H1 (cell line): ENCODE results near the gene PIGH. TPM values are rescaled to one million over a fixed set of nuclear protein-coding genes. Genes with fewer than 3 reads are reported as not detected.

Experiments
- CTCF ChIA-PET: fragments of 300-600 bp; sonication (Branson Sonifier 250); formaldehyde crosslinking; loops from one replicate; lab custom pipeline; 2021; ENCODE audit not compliant: partially characterized antibody; lab: Charles Lee
- POLR2A ChIA-PET: fragments of 300-600 bp; sonication (Branson Sonifier 250); formaldehyde crosslinking; loops from one replicate; lab custom pipeline; 2021; ENCODE audit warnings: inconsistent platforms; ENCODE audit not compliant: partially characterized antibody; lab: Charles Lee
- DNase-seq, 2 experiments: peaks; one replicate each; pipeline versions ENCODE4 v3.0.0 to v3.0.0-alpha.2; 2010 to 2022; ENCODE audit warnings: low spot score in 2 of 2, low read depth in 1 of 2, mixed read lengths in 1 of 2
- FAIRE-seq: peaks from 2 replicates; lab custom pipeline; 2011; peaks lifted over from hg19 to GRCh38; lab: Jason Lieb, UNC
- H2AFZ ChIP-seq: 2 replicates; pipeline ENCODE4 v1.8.1; 2012; ENCODE audit warnings: low read length, inconsistent platforms
- H2AK5ac ChIP-seq: 2 replicates; pipeline ENCODE4 v1.6.1; 2013; ENCODE audit warnings: low read depth, low read length
- H2BK120ac ChIP-seq: replicated peaks from 2 replicates; pipeline ENCODE3; 2013; ENCODE audit warnings: low read depth, low read length, inconsistent platforms
- H2BK12ac ChIP-seq: 2 replicates; pipeline ENCODE4 v1.6.1; 2013; ENCODE audit warnings: low read depth, low read length
- H2BK15ac ChIP-seq: 2 replicates; pipeline ENCODE4 v1.6.1; 2013; ENCODE audit warnings: low read length
- H2BK20ac ChIP-seq: 2 replicates; pipeline ENCODE4 v1.6.1; 2013; ENCODE audit warnings: low read length
- H2BK5ac ChIP-seq: 2 replicates; pipeline ENCODE4 v1.6.1; 2013; ENCODE audit warnings: low read depth, low read length
- H3K14ac ChIP-seq: 2 replicates; pipeline ENCODE4 v1.6.1; 2013; ENCODE audit warnings: inconsistent platforms; ENCODE audit not compliant: insufficient read length
- H3K18ac ChIP-seq: 2 replicates; pipeline ENCODE4 v1.6.1; 2013; ENCODE audit warnings: low read length; ENCODE audit errors: extremely low read depth
- H3K23ac ChIP-seq: 2 replicates; pipeline ENCODE4 v1.6.1; 2013; ENCODE audit warnings: inconsistent platforms; ENCODE audit not compliant: insufficient read length
- H3K23me2 ChIP-seq: 2 replicates; pipeline ENCODE4 v1.6.1; 2013; ENCODE audit warnings: low read depth, low read length
- H3K27ac ChIP-seq: 2 replicates; pipeline ENCODE4 v1.6.1; 2011; ENCODE audit warnings: low read depth, low read length, inconsistent platforms
- H3K27me3 ChIP-seq, 4 experiments: replicated peaks in 1 of 4; 1 replicate in 1 of 4; 2 replicates in 3 of 4; pipeline versions ENCODE4 v1.6.1 to v1.8.1; 2011 to 2013; ENCODE audit warnings: low read length in 3 of 4, mild to moderate bottlenecking in 3 of 4, inconsistent platforms in 2 of 4, mixed read lengths in 2 of 4, moderate library complexity in 1 of 4; ENCODE audit not compliant: control insufficient read depth in 3 of 4, insufficient read depth in 3 of 4; ENCODE audit errors: extremely low read depth in 1 of 4
- H3K36me3 ChIP-seq, 4 experiments: 2 replicates each; pipeline versions ENCODE4 v1.6.1 to v1.8.1; 2011 to 2013; ENCODE audit warnings: mild to moderate bottlenecking in 4 of 4, low read length in 3 of 4, moderate library complexity in 2 of 4, control low read depth in 1 of 4, inconsistent platforms in 1 of 4; ENCODE audit not compliant: insufficient read depth in 4 of 4, control insufficient read depth in 2 of 4
- H3K4ac ChIP-seq: replicated peaks from 2 replicates; pipeline ENCODE3; 2013; ENCODE audit warnings: low read length, low read depth, mixed read lengths, inconsistent platforms; ENCODE audit not compliant: insufficient read length
- H3K4me1 ChIP-seq, 4 experiments: replicated peaks in 1 of 4; 1 replicate in 1 of 4; 2 replicates in 3 of 4; pipeline versions ENCODE4 v1.6.1 to v1.8.1; 2011 to 2013; ENCODE audit warnings: low read length in 3 of 4, inconsistent platforms in 2 of 4, mixed read lengths in 1 of 4; ENCODE audit not compliant: insufficient read depth in 4 of 4, control insufficient read depth in 3 of 4
- H3K4me2 ChIP-seq, 2 experiments: 2 replicates each; pipeline versions ENCODE4 v1.6.1 to v1.8.1; 2011 to 2013; ENCODE audit warnings: low read depth in 2 of 2, low read length in 2 of 2, control low read depth in 1 of 2, inconsistent platforms in 1 of 2, mild to moderate bottlenecking in 1 of 2; ENCODE audit not compliant: insufficient read depth in 1 of 2
- H3K4me3 ChIP-seq, 4 experiments: fragments of 200-600, 300-600 bp in 1 of 4; sonication (generic), shearing (Covaris generic), sonication (Bioruptor Twin) in 1 of 4; 2 replicates each; pipeline versions ENCODE4 v1.5.1 to v1.8.1; 2011 to 2016; ENCODE audit warnings: low read length in 4 of 4, low read depth in 3 of 4, control low read depth in 2 of 4, inconsistent platforms in 2 of 4, mild to moderate bottlenecking in 2 of 4, mixed read lengths in 1 of 4, moderate library complexity in 1 of 4; ENCODE audit not compliant: insufficient read depth in 2 of 4; ENCODE audit errors: extremely low read depth in 1 of 4
- H3K56ac ChIP-seq: replicated peaks from 2 replicates; pipeline ENCODE3; 2013; ENCODE audit warnings: low read depth, mild to moderate bottlenecking, mixed read lengths, low read length, inconsistent platforms; ENCODE audit not compliant: insufficient read length
- H3K79me1 ChIP-seq: 2 replicates; pipeline ENCODE4 v1.6.1; 2013; ENCODE audit warnings: low read depth, low read length, control low read depth
- H3K79me2 ChIP-seq, 2 experiments: 2 replicates each; pipeline versions ENCODE4 v1.6.1 to v1.8.1; 2012 to 2013; ENCODE audit warnings: low read length in 2 of 2, mild to moderate bottlenecking in 2 of 2, inconsistent platforms in 1 of 2; ENCODE audit not compliant: insufficient read depth in 2 of 2, control insufficient read depth in 1 of 2
- H3K9ac ChIP-seq, 4 experiments: replicated peaks in 1 of 4; 1 replicate in 1 of 4; 2 replicates in 3 of 4; pipeline versions ENCODE4 v1.6.1 to v1.8.1; 2011 to 2013; ENCODE audit warnings: low read depth in 3 of 4, low read length in 3 of 4, control low read depth in 2 of 4, mild to moderate bottlenecking in 2 of 4, moderate library complexity in 2 of 4, inconsistent platforms in 1 of 4; ENCODE audit errors: extremely low read depth in 1 of 4
- H3K9me3 ChIP-seq, 2 experiments: 2 replicates each; pipeline versions ENCODE4 v1.6.1 to v1.8.1; 2012 to 2013; ENCODE audit warnings: mild to moderate bottlenecking in 2 of 2, moderate library complexity in 2 of 2, control low read depth in 1 of 2, inconsistent platforms in 1 of 2, low read depth in 1 of 2, low read length in 1 of 2, mixed read lengths in 1 of 2; ENCODE audit not compliant: insufficient read depth in 2 of 2
- H4K20me1 ChIP-seq, 2 experiments: replicated peaks in 1 of 2; 2 replicates each; pipeline versions ENCODE3 to v1.8.1; 2011 to 2013; ENCODE audit warnings: inconsistent platforms in 2 of 2, low read length in 2 of 2, mild to moderate bottlenecking in 1 of 2; ENCODE audit not compliant: insufficient read depth in 2 of 2, control insufficient read depth in 1 of 2
- H4K5ac ChIP-seq: 2 replicates; pipeline ENCODE4 v1.6.1; 2013; ENCODE audit warnings: low read length, low read depth, mixed read lengths, inconsistent platforms; ENCODE audit not compliant: insufficient read length
- H4K8ac ChIP-seq: 2 replicates; pipeline ENCODE4 v1.8.0; 2013; ENCODE audit warnings: mild to moderate bottlenecking, moderate library complexity, low read length, inconsistent platforms; ENCODE audit not compliant: insufficient read depth; ENCODE audit errors: extremely low read depth
- H4K91ac ChIP-seq: replicated peaks from 2 replicates; pipeline ENCODE3; 2013; ENCODE audit warnings: low read length, mixed read lengths, inconsistent platforms; ENCODE audit not compliant: insufficient read length
- BCL11A ChIP-seq, 2 experiments: IDR thresholded peaks; one replicate each; pipeline ENCODE4 v1.6.1; 2011; ENCODE audit warnings: low read depth in 2 of 2, low read length in 2 of 2, mild to moderate bottlenecking in 2 of 2
- RAD21 ChIP-seq, 2 experiments: IDR thresholded peaks in 1 of 2; conservative IDR thresholded peaks in 1 of 2; 2 replicates each; pipeline ENCODE4 v1.6.1; 2011; ENCODE audit warnings: low read depth in 2 of 2, low read length in 2 of 2, improper control_type of control experiment in 1 of 2, inconsistent platforms in 1 of 2, mild to moderate bottlenecking in 1 of 2, moderate library complexity in 1 of 2
- WGBS, 2 experiments: shearing (Covaris generic) in 1 of 2; methylation state at CpG; one replicate each; pipeline versions ENCODE4 v1.1.6 to v1.1.7; 2013 to 2015; ENCODE audit warnings: low lambda C conversion rate in 2 of 2, mixed read lengths in 2 of 2, inconsistent platforms in 1 of 2, low coverage in 1 of 2, missing lambda C conversion rate in 1 of 2; ENCODE audit not compliant: insufficient replicate concordance in 2 of 2, insufficient coverage in 1 of 2, insufficient read length in 1 of 2; ENCODE audit errors: extremely low coverage in 1 of 2, missing lambda C conversion rate in 1 of 2; 5-methylcytosine and 5-hydroxymethylcytosine counted together
- polyA plus RNA-seq, 7 experiments: library from polyadenylated mRNA; depleted of rRNA in 3 of 7; stranded (reverse) in 5 of 7; unstranded in 2 of 7; fragments of >200 nt in 5 of 7; fragments of 200-250 nt in 2 of 7; gene quantifications; 1 replicate in 5 of 7; 2 replicates in 1 of 7; 4 replicates in 1 of 7; pipeline versions ENCODE4 v1.2.1 to v1.2.3, GENCODE V29; 2011 to 2013; ENCODE audit warnings: missing spikeins in 2 of 7, mixed read lengths in 2 of 7
- total RNA-seq: library from RNA; stranded (reverse); fragmentation: NEBNext Ultra II Directional; extraction: Animal tissue kit (Norgen Biotek cat#: 25700); gene quantifications from 2 replicates; pipeline ENCODE4 v1.2.1, GENCODE V29; 2021

Gene PIGH
- total and polyA plus RNA-seq, 2 of the 8 experiments (the other 6 are each of a cell fraction or from before 2014, with no cell fraction given): 7.2 to 8.6 TPM

- Histone ChIP-seq H3K23me2 (no peaks in the 10 kb centered on the region), H3K14ac (no peak overlapping the region), H3K23ac (no peak overlapping the region), H2BK20ac (no peak overlapping the region), H2BK120ac (no peak overlapping the region), H4K20me1 (peaks cover 2% of the 10 kb centered on the region in 2 experiments), H3K79me2 (no peaks in the 10 kb centered on the region), H3K9ac (no peak overlapping the region), H3K4me1 (no peaks in the 10 kb centered on the region), H3K27me3 (no peaks in the 10 kb centered on the region), H3K56ac (no peak overlapping the region), H3K27ac (no peak overlapping the region), H3K4me2 (no peak overlapping the region), H2AFZ (no peak overlapping the region), H3K18ac (no peak overlapping the region), H2BK12ac (no peak overlapping the region), H3K4ac (no peak overlapping the region), H3K79me1 (no peaks in the 10 kb centered on the region), H4K91ac (no peak overlapping the region), H2BK5ac (no peak overlapping the region), H4K8ac (no peak overlapping the region), H2AK5ac (no peak overlapping the region), H3K9me3 (no peaks in the 10 kb centered on the region), H3K4me3 (no peak overlapping the region), H3K36me3 (peaks cover 0 to 18% (median 14%) of the 10 kb centered on the region in 4 experiments; a peak in 6 of 8 replicates), H2BK15ac (no peak overlapping the region), H4K5ac (no peak overlapping the region)
- POLR2A ChIA-PET: interaction anchor here (1.0 to 2.5 kb wide), 2 partner anchors 22 to 33 kb away, joined by 4 to 6 read pairs; partner anchors contain the start of gene ARG2
- FAIRE-seq (no peak), DNase-seq (no peak)
- CTCF ChIA-PET: interaction anchor here (0.9 to 3.5 kb wide), 8 partner anchors 15 to 215 kb away, joined by 3 to 9 read pairs (median 4); no protein-coding TSS in a partner anchor
- 85% methylated on average over 5 of the region's 5 CpGs; no CpG with 5 or more reads in 1 of the 2 experiments for WGBS, 2 experiments
- TF ChIP-seq RAD21 (IDR thresholded peaks at IDR 0.05 in 1 of 2, conservative IDR thresholded peaks at IDR 0.05 in 1 of 2; ENCODE audit: low read depth in 2 of 2, low read length in 2 of 2) (no peak), BCL11A (IDR thresholded peaks at IDR 0.05; ENCODE audit: low read depth in 2 of 2, low read length in 2 of 2) (no peak)
Measured at GRCh38 chr14:67641902-67642749, 42.1 kb upstream of the PIGH start.
